MM.1S (cell line): ENCODE data around the gene S100A1.

ENCODE experiments used
- EZH2 ChIP-seq: fragments of 300-600 bp; sonication (generic); optimal IDR thresholded peaks from 2 replicates; pipeline ENCODE3; 2017; ENCODE audit warnings: low read depth, mild to moderate bottlenecking, antibody characterized with exemption, low read length, mixed read lengths
- EZH2phosphoT487 ChIP-seq: fragments of 300-600 bp; sonication (generic); IDR thresholded peaks from 2 replicates; pipeline ENCODE4 v1.6.1; 2018; ENCODE audit warnings: antibody characterized with exemption, low read length
- TF ChIP-seq, protein P1 (sequence below): fragments of 300-600 bp; sonication (generic); IDR thresholded peaks from 2 replicates; pipeline ENCODE4 v1.5.1; 2016; ENCODE audit warnings: antibody characterized with exemption, low read length, mixed read lengths

DNA sequence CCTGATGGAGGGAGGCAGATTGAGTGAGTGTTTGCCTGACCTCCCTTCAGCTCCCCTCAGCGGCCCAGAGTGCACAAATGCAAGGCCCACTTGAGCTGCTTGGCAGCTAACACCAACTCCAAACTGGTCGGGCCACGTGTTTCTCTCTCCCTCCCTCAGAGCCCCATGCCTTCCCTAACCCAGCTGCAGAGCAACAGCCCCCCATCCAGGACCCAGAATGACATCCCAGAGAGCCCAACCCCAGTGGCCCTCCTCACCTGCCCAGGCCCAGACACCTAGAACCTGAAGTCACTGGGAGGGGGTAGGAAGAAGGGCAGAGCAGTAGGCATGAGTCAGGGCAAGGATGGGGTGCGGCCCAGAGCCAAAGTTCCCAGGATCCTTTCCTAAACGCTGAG, 11.3 kb upstream of the S100A1 start:
- TF ChIP-seq, protein P1, sequence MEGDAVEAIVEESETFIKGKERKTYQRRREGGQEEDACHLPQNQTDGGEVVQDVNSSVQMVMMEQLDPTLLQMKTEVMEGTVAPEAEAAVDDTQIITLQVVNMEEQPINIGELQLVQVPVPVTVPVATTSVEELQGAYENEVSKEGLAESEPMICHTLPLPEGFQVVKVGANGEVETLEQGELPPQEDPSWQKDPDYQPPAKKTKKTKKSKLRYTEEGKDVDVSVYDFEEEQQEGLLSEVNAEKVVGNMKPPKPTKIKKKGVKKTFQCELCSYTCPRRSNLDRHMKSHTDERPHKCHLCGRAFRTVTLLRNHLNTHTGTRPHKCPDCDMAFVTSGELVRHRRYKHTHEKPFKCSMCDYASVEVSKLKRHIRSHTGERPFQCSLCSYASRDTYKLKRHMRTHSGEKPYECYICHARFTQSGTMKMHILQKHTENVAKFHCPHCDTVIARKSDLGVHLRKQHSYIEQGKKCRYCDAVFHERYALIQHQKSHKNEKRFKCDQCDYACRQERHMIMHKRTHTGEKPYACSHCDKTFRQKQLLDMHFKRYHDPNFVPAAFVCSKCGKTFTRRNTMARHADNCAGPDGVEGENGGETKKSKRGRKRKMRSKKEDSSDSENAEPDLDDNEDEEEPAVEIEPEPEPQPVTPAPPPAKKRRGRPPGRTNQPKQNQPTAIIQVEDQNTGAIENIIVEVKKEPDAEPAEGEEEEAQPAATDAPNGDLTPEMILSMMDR: no peak
- TF ChIP-seq EZH2: no peak
- TF ChIP-seq EZH2phosphoT487: no peak
